ENCODE measurements around the gene CCSER2.
"Not testable (repeated sequence)": the region's sequence is repeated elsewhere in the genome, so short reads cannot be mapped to it uniquely, and the experiment has no call there.

The CCSER2 gene

DNA sequence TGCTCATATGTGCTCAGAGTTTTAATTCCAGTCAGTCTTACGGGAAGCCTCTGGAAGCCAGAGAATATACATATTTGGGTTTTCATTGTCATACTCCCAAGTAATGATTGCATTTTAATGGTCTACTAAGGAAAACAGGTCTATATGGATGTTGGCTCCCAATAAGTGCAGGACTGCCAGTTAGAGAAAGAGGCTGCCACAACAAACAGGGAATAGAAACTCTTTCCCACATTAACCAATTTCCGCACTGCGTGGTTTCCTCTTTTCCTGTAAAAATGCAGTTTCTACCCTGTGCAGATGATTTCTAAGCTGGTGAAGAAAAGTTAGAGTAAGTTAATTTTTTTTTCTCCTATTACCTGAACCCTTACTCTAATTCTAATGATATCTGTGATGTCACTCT is 78.2 kb downstream of the CCSER2 start:
- no peak for DNase-seq (ENCODE audit: extremely low spot score)
- TF ChIP-seq L3MBTL2 (conservative IDR thresholded peaks at IDR 0.05) = no peak
- no peak for TF ChIP-seq SP1 (IDR thresholded peaks at IDR 0.05)
- CTCF ChIA-PET = no interaction called here
- POLR2A ChIA-PET = no interaction called here

DNA sequence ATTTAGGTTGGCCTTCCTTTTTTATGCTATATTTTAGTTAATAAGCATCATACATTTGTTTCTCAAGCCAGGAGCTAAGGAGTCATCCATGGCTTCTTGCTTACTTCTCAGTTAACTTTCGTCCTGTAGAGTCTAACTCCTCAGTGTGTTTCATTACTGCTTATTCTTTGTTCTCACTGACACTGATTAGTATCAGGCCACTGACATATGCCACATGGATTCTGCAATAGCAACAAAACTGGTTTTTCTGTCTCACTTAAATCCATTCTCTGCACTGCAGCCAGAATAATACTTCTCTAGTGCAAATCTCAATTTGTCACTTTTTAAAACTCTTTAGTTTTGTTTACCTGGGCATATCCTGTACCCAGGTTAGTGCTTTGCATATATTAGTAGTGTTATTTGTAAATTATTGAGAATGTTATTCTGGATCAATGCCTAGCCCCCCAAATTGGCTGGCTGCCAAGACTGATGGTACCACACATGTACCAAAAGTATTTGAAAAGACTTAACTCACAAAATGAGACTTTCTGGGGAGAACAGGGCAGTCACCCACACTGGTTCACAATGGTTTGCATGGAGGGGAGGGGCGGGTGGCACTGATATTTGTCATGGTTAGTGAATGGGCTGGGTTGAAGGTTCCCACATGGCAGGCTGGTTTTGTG is 79.1 kb downstream of the CCSER2 start:
- TF ChIP-seq FOXM1 (IDR thresholded peaks at IDR 0.05; ENCODE audit: borderline replicate concordance) = no peak
- TF ChIP-seq, protein P1, sequence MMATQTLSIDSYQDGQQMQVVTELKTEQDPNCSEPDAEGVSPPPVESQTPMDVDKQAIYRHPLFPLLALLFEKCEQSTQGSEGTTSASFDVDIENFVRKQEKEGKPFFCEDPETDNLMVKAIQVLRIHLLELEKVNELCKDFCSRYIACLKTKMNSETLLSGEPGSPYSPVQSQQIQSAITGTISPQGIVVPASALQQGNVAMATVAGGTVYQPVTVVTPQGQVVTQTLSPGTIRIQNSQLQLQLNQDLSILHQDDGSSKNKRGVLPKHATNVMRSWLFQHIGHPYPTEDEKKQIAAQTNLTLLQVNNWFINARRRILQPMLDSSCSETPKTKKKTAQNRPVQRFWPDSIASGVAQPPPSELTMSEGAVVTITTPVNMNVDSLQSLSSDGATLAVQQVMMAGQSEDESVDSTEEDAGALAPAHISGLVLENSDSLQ (IDR thresholded peaks at IDR 0.05) = no peak
- TF ChIP-seq CTBP1 (IDR thresholded peaks at IDR 0.05; ENCODE audit: borderline replicate concordance) = no peak
- no peak for TF ChIP-seq FOXK2 (IDR thresholded peaks at IDR 0.05)
- TF ChIP-seq HDGF (IDR thresholded peaks at IDR 0.05; ENCODE audit: borderline replicate concordance) = no peak
- no peak for TF ChIP-seq ZNF384 (IDR thresholded peaks at IDR 0.05)
- no peak for TF ChIP-seq FOXA1 (IDR thresholded peaks at IDR 0.05)
- TF ChIP-seq ELF4 (IDR thresholded peaks at IDR 0.05) = no peak
- TF ChIP-seq LEF1 (IDR thresholded peaks at IDR 0.05; ENCODE audit: borderline replicate concordance) = no peak
- no peak for TF ChIP-seq SUZ12 (IDR thresholded peaks at IDR 0.05)
- TF ChIP-seq NFRKB (IDR thresholded peaks at IDR 0.05) = no peak
- no peak for TF ChIP-seq BHLHE40 (IDR thresholded peaks at IDR 0.05; ENCODE audit: borderline replicate concordance)
- no peak for TF ChIP-seq TARDBP (IDR thresholded peaks at IDR 0.05)
- TF ChIP-seq L3MBTL2 (conservative IDR thresholded peaks at IDR 0.05) = no peak
- no peak for TF ChIP-seq SP1 (IDR thresholded peaks at IDR 0.05)
- no peak for TF ChIP-seq ARNT (IDR thresholded peaks at IDR 0.05)
- POLR2A ChIA-PET = no interaction called here
- CTCF ChIA-PET = no interaction called here
- DNase-seq (ENCODE audit: extremely low spot score) = no peak

DNA sequence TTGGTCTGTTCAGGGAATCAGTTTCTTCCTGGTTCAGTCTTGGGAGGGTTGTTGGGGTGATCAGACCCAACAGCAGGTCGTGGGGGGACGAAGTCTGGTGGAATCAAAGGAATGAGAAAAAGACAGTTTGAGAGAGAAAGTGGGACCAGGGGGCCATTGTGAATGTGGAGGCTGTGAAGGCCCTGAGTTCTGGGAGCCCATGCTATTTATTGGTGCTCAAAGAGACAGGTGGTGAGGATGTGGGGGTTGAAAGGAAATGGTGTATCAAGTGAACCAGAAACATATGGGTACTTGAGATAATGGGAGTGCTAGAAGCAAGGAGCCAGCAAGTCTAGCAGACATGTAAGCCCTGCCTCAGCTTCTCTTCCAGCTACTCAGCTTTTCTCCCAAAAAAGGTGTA is 84.1 kb downstream of the CCSER2 start:
- TF ChIP-seq L3MBTL2 (conservative IDR thresholded peaks at IDR 0.05) (no peak), HDGF (IDR thresholded peaks at IDR 0.05; ENCODE audit: borderline replicate concordance) (no peak), TARDBP (IDR thresholded peaks at IDR 0.05) (no peak), CTBP1 (IDR thresholded peaks at IDR 0.05; ENCODE audit: borderline replicate concordance) (no peak), ZNF384 (IDR thresholded peaks at IDR 0.05) (no peak), FOXK2 (IDR thresholded peaks at IDR 0.05) (no peak), ELF4 (IDR thresholded peaks at IDR 0.05) (no peak), LEF1 (IDR thresholded peaks at IDR 0.05; ENCODE audit: borderline replicate concordance) (no peak), NFRKB (IDR thresholded peaks at IDR 0.05) (no peak), SUZ12 (IDR thresholded peaks at IDR 0.05) (no peak), FOXM1 (IDR thresholded peaks at IDR 0.05; ENCODE audit: borderline replicate concordance) (no peak), SP1 (IDR thresholded peaks at IDR 0.05) (no peak), BHLHE40 (IDR thresholded peaks at IDR 0.05; ENCODE audit: borderline replicate concordance) (no peak), FOXA1 (IDR thresholded peaks at IDR 0.05) (no peak), ARNT (IDR thresholded peaks at IDR 0.05) (no peak)
- TF ChIP-seq, protein P1 (IDR thresholded peaks at IDR 0.05) = no peak
- no peak for DNase-seq (ENCODE audit: extremely low spot score)
- POLR2A ChIA-PET = no interaction called here
- CTCF ChIA-PET = no interaction called here

DNA sequence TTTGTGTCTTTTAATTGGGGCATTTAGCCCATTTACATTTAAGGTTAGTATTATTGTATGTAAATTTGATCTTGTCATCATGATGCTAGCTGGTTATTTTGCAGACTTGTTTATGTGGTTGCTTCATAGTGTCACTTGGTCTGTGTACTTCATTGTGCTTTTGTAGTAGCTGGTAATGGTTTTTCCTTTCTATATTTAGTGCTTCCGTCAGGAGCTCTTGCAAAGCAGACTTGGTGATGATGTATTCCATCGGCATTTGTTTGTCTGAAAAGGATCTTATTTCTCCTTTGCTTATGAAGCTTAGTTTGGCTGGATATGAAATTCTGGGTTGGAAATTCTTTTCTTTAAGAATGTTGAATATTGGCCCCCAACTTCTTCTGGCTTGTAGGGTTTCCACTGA is 85.7 kb downstream of the CCSER2 start:
- DNase-seq (ENCODE audit: extremely low spot score); CTCF ChIA-PET: not testable (repeated sequence)
- POLR2A ChIA-PET = interaction anchor here (1.3 kb wide), 1 partner anchor 11 kb away, joined by 3 read pairs; no protein-coding TSS in a partner anchor

DNA sequence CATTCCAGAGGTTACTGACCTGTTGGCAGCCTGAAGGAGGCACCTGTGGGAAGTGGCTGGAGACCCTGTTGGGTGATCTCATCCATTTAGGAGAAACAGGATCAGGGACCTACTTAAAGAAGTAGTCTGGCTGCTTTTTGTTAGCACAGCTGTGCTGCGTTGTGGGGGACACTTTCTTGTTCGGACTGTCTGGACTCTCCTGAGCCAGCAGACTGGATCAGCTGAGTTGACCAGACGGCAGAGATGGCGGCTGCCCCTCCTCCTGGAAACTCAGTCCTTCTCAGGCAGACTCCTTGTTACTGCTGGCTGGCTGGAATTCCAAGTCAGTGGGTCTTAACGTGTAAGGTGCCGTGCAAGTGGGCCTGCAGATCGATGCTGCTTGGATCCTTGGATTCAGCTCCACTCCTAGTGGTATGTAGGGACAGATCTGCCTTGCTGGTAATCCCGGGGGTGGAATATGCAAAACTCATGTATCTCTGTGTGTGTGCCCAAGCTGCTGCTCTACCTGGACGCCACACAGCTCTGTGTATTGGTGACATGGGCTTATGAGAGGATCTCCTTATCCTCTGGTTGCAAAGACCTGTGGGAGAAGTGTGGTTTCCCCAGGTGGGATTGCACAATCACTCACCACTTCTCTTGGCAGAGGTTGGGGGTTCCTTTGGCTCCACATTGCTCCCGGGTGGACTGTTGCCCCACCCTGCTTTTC is 87.3 kb downstream of the CCSER2 start:
- no peak for DNase-seq (ENCODE audit: extremely low spot score)
- TF ChIP-seq FOXA1 (IDR thresholded peaks at IDR 0.05) (no peak), CTBP1 (IDR thresholded peaks at IDR 0.05; ENCODE audit: borderline replicate concordance) (no peak), FOXM1 (IDR thresholded peaks at IDR 0.05; ENCODE audit: borderline replicate concordance) (no peak), LEF1 (IDR thresholded peaks at IDR 0.05; ENCODE audit: borderline replicate concordance) (no peak), L3MBTL2 (conservative IDR thresholded peaks at IDR 0.05) (no peak)
- ChIA-PET CTCF (no interaction called here), POLR2A (no interaction called here)

DNA sequence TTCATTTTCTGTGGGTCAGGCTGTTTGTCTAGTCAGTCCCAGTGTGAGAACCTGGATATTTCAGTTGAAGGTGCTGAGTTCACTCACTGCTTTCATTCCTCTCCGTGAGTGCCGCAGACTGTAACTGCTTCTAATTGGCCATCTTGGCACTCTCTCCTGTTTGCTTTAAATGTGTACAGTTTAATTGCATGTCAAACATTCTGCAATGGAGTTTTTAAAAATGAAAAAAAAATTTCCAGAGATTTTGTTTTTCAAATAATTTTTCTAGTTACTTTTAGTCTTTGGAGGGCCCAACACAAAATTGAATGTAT is 87.8 kb downstream of the CCSER2 start:
- no peak for TF ChIP-seq FOXA1 (IDR thresholded peaks at IDR 0.05)
- CTCF ChIA-PET = no interaction called here
- DNase-seq (ENCODE audit: extremely low spot score) = no peak
- POLR2A ChIA-PET = no interaction called here

DNA sequence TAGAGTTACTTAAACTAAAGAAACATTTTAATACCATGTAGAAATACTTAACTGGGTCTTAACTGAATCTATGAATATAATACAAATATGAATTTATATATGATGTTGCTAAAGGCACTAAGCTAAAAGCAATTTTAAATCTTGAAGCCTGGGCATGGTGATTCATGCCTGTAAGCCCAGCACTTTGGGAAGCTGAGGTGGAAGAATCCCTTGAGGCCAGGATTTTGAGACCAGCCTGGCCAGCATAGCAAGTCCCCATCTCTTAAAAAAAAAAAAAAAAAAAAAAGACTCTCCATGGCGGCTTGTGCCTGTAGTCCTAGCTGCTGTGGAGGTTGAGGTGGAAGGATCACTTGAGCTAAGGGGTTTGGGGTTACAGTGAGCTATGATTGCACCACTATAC is 95.3 kb downstream of the CCSER2 start:
- ChIA-PET CTCF (no interaction called here), POLR2A (no interaction called here)
- DNase-seq (ENCODE audit: extremely low spot score) = no peak
- TF ChIP-seq ARNT (IDR thresholded peaks at IDR 0.05) (no peak), L3MBTL2 (conservative IDR thresholded peaks at IDR 0.05) (no peak), FOXM1 (IDR thresholded peaks at IDR 0.05; ENCODE audit: borderline replicate concordance) (no peak), LEF1 (IDR thresholded peaks at IDR 0.05; ENCODE audit: borderline replicate concordance) (no peak), CTBP1 (IDR thresholded peaks at IDR 0.05; ENCODE audit: borderline replicate concordance) (no peak), HDGF (IDR thresholded peaks at IDR 0.05; ENCODE audit: borderline replicate concordance) (no peak), ELF4 (IDR thresholded peaks at IDR 0.05) (no peak)
